GM21619 (cell line): ENCODE measurements around the gene HCFC2.
A peak's percentile ranks its signal among the peaks of the same experiment; 100 is the strongest.
"Not testable (repeated sequence)": the region's sequence is repeated elsewhere in the genome, so short reads cannot be mapped to it uniquely, and the experiment has no call there.

Experiments used
- ATAC-seq: cut with Tn5 transposase; IDR thresholded peaks from one replicate; pipeline ENCODE4 v1.9.1; 2021; ENCODE audit not compliant: unreplicated experiment

Gene HCFC2

GRCh38 chr12:104114834-104115586 is 50.7 kb downstream of the HCFC2 start:
- not testable (repeated sequence) for ATAC-seq

DNA sequence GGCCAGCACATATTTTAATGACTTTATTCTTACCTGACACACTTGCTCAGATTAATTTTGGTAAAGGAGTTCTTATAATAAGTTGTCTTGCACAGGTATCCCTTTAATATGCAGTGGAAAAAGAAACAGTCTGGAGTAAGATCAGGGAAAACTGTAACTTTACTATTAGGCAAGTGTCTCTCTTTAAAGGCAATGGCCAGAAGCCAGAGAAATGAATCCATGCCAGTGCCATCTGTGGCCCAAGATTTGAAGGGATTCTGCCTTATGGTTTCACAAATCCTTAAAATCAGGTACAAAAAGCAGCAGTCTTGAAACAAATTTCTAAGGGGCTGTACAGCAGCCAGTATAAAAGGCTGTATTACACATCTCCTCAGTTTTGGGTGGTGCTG is 51.2 kb downstream of the HCFC2 start:
- ATAC-seq = no peak

DNA sequence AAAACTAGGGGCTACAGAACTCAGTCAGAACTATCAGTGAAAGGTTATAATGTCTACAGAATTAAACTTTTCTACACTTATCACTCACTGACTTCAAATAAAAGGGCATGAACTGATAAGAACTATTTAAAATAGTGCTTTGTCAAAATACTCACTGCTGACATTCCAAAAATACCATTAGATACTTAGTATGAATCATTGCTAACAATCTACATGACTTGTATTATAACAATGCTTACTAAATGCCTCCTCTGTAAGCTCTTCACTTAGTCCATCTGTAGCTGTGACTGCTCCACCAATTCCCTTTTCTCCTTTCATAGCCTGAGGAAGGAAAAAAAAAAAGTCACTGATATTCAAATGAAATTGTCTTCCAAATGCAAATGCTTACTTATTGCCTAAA is 56.7 kb downstream of the HCFC2 start:
- no peak for ATAC-seq

GRCh38 chr12:104122298-104122697 is 58.0 kb downstream of the HCFC2 start:
- ATAC-seq = no peak

DNA sequence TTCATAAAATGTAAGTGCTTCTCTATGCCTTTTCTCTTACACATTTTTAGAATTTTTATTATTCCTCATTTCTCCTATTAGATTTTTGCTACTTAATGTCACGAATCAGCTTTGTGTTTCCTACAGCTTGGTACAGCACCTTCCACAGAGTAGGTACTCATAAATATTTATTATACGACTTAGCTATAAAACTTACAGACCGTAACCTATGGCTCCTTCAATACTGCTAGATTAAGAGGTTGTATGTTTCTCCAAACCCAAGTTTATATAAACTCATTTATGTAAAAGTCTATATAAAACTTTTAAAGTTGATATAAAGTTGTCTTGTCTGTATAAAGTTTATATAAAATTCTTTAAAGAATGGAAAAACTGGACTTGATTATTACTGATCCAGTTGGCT is 62.2 kb downstream of the HCFC2 start:
- ATAC-seq = no peak

GRCh38 chr12:104130760-104131159 is 66.4 kb downstream of the HCFC2 start:
- ATAC-seq = no peak

- ATAC-seq = no peak
Observed at GRCh38 chr12:104131609-104132008, 67.3 kb downstream of the HCFC2 start.

DNA sequence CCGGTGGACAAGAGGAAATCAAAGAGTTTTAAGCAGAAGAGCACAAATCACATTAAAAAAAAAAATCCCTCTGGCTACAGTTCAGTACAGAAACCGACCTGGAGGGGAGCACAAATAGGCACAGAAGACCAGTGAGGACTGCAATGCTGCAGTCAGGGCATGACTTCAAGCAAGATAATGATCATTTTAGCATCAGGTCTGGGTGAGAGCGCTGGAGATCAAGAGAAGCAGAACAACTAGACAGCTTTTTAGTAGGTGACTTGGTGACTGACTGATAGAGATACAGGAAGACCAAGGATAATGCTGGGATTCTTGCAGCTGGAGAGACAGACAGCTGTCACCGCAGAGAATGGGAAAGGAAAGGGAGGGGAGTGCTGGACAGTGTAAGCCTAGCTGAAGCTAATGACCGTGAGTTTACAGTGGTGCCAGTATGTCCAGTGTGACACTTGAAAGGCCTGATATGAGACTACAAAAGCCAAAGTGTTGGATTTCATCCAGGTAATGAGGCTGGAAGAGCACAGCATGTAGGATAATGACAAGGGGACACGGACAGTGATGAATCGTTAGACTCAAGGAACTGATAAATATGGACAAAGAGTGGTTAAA is 68.1 kb downstream of the HCFC2 start:
- no peak for ATAC-seq

- no peak for ATAC-seq
Observed at GRCh38 chr12:104133321-104133720, 69.0 kb downstream of the HCFC2 start.

DNA sequence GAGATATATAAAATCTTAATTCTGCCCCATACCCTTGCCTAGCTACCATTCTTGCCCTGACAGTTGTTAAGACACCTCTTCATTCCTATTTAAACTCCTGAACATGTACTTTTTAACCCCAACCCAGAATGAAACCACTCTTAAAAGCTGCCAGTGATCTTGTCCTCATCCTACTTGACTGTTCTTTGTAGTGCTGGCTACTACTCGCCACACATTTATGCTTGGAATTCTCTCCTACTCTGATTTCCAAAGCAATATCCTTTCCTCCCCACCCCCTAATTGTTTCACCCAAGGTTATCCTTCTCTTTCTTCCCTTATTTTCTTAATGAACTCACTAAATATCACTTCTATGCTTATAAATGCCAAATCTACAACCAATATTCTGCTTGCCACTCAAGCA is 69.5 kb downstream of the HCFC2 start:
- ATAC-seq = no peak

DNA sequence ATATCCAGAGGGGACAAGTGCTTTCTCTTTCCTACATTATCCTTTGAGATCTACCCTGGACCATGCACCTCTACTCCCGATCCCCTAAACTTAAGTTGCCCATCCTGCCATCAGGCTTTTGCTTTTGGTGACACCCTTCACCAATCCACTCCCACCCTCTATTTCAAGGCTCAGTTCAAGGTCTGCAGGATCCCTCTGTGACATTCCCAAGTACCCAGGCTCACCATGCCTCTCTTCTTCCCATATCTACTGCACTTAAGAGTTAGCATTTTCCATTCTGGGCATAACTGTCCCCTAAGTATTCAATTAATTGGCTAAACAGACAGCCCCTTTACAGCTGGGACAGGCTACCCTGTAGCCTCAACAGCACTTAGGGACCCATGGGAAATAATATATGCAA is 70.6 kb downstream of the HCFC2 start:
- no peak for ATAC-seq

GRCh38 chr12:104136577-104136976 is 72.2 kb downstream of the HCFC2 start:
- no peak for ATAC-seq

GRCh38 chr12:104137001-104137901 is 72.9 kb downstream of the HCFC2 start:
- ATAC-seq = peak; percentile 31

DNA sequence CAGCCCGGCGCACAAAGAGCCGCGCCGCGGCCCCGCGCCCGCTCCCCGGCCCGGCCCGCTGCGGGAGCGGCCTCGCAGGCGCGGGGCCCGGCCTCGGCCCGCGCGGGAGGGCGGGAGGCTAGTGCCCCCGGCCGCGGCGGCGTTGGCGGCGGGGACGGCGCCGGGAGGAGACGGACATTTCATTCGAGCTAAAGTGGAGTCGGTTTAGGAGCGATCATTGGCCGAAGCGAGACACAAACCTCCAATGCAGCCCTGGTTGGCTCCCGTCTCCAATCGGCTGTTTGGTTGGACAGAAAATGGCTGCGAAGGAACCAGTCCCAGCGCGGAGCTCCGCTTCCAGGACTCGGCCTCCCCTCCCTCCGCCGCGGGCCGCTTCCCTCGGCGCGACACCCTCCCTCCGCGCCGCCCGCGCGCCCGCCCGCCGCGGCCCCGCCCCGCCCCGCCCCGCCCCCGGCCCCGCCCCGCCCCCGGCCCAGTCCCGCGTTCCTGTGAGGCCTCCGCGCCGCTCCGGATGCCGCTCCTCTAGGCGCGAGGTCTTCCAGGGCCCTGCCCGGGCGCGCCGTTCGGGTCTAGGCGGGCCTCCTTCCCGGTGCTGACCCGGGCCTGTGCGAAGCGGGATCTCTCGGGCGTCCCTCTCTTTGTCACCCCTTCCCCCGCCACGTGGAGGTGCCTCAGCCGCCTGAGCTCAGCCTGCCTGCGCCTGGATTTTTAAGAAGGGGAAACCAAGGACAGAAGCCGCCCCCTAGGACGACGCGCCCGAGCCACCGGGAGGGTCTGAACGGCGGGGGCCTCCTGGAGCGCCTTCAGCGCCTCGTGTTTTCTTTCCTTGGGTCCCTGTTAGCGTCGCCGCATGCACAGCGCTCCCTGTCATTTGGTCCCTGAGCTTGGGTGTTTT is 73.8 kb downstream of the HCFC2 start, which contains the start of gene NFYB:
NFYB (minus strand) TSS at position 309 of the 895 bp plus-strand sequence. CDS start 2,757 bp downstream, outside the sequence.
- peak; percentile 91 for ATAC-seq

- ATAC-seq = no peak
Observed at GRCh38 chr12:104138797-104139152, 74.4 kb downstream of the HCFC2 start.

GRCh38 chr12:104142543-104142942 is 78.2 kb downstream of the HCFC2 start:
- ATAC-seq = no peak

DNA sequence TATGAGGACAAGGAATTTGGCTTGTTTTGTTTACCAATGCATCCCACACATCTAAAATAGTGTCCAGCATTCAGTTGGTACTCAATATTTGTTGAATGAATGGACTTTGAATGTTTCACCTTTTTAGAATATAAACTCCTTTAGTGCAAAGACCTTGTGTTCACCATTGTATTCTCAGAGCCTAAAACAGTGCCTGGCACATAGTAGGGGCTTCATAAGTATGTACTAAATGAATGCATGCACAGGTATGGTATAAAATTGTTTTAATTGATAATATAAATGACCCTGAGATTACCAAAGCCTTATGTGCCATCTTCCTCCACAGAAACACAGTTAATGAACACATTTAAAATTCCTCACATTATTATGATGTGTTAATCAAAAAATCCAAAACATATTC is 78.7 kb downstream of the HCFC2 start:
- ATAC-seq = no peak

- ATAC-seq = no peak
Observed at GRCh38 chr12:104143918-104144317, 79.6 kb downstream of the HCFC2 start.

GRCh38 chr12:104147346-104147745 is 83.0 kb downstream of the HCFC2 start:
- no peak for ATAC-seq

DNA sequence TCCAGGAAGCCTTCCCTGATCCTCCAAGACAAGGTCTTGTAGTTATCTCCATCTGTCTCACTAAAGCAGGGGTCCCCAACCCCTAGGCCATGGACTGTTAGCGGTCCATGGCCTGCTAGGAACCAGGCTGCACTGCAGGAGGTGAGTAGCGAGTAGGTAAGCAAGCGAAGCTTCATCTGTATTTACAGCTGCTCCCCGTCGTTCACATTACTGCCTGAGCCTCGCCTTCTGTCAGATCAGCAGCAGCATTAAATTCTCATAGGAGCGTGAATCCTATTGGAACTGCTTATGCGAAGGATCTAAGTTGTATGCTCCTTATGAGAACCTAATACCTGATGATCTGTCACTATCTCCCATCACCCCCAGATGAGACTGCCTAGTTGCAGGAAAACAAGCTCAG is 86.1 kb downstream of the HCFC2 start:
- no peak for ATAC-seq
